Measurements from ENCODE around the gene ZGPAT.

The ZGPAT gene

DNA sequence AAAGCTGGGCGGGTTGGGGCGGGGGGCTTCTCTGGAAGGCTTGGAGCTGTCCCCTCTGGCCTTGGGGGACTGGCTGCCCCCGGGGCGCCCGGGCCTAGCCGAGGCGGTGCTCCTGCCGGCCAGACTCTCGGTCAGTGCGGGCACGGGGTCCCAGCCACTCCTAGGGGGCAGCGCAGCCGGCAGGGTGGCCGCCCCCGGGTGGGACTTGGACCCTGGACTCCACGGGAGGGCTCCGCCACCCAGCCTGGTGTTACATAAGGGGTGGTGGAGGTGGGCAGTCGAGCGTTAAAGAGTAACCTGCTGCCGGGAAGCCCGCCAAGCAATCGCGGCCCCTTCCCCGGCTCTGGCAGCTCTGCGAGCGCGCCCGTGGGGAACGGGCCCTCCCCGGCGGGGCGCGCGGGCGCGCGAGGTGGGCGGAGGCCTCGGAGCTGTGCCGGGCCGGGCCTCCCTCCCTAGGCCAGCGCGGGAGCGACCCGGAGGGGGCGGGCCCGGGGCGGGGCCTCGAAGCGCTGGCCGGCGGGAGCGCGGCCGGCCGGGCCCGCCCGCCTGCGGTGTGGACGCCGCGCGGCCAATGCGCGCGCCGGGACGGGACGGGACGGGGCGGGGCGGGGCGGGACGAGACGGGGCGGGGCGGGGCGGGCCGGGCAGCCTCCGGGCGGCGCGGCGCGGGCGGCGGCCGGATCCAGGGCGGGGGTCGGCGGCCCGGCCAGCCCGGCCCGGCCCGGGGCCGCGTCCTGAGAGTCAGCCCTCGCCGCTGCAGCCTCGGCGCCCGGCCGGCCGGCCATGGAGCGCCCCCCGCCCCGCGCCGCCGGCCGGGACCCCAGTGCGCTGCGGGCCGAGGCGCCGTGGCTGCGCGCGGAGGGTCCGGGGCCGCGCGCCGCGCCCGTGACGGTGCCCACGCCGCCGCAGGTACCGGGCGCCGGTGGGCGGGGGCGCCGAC is 31.6 kb downstream of the ZGPAT start, which contains the start of gene SLC2A4RG:
TSS of gene SLC2A4RG (plus strand) at position 647 of the 940 bp plus-strand sequence. CDS start at position 784, 137 bp downstream.
- TF ChIP-seq EZH2phosphoT487 (IDR thresholded peaks at IDR 0.05; ENCODE audit: low read depth), result no peak
- no peaks in the 10 kb centered on the region for H3K9me3 ChIP-seq (ENCODE audit: insufficient read depth, low read length)
- H4K20me1 ChIP-seq (ENCODE audit: insufficient read depth, low read length), result no peaks in the 10 kb centered on the region
- H3K4me1 ChIP-seq (ENCODE audit: low read length), result peaks cover 36% of the 10 kb centered on the region
- no peaks in the 10 kb centered on the region for H3K79me2 ChIP-seq (ENCODE audit: low read length)
- no peaks in the 10 kb centered on the region for H3K27me3 ChIP-seq (ENCODE audit: low read depth, low read length)
- H3K27ac ChIP-seq (ENCODE audit: low read length), result peak within 1 kb of the TSS; percentile 45
- H3K4me3 ChIP-seq (ENCODE audit: low read length), result peak within 1 kb of the TSS; percentile 89
- peak within 1 kb of the TSS; percentile 91 for H3K4me2 ChIP-seq (ENCODE audit: low read length)
- peak within 1 kb of the TSS; percentile 76 for H3K9ac ChIP-seq (ENCODE audit: low read length)
- H2AFZ ChIP-seq (ENCODE audit: low read depth, low read length), result no peak within 1 kb of the TSS
- peaks cover 17% of the 10 kb centered on the region for H3K36me3 ChIP-seq (replicated peaks; ENCODE audit: low read depth, low read length)

DNA sequence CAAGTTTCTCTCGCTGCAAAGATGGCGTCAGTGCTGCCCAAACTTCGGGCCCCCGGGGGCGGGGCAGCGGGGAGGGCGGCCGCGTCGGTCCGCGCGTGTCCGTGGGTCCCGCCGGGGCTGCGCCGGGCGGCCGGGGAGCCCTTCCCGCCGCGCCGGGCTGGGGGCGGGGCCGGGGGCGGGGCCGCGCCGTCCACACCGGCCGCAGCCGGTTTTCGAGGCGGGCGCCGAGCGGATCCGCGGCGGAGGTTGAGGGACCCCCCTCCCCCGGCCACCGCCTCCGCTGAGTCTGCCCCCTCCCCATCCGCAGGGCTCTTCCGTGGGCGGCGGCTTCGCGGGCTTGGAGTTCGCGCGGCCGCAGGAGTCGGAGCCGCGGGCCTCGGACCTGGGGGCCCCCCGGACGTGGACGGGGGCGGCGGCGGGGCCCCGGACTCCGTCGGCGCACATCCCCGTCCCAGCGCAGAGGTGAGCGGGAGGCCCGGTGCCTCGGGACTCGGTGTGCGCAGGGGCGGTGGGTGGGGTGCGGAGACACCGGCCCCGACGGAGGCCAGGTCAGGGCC is 32.3 kb downstream of the ZGPAT start:
- Histone ChIP-seq H3K9me3 (ENCODE audit: insufficient read depth, low read length) (no peaks in the 10 kb centered on the region), H3K27ac (ENCODE audit: low read length) (peak overlapping the region; percentile 20), H3K4me1 (ENCODE audit: low read length) (peaks cover 36% of the 10 kb centered on the region), H4K20me1 (ENCODE audit: insufficient read depth, low read length) (no peaks in the 10 kb centered on the region), H3K27me3 (ENCODE audit: low read depth, low read length) (no peaks in the 10 kb centered on the region), H2AFZ (ENCODE audit: low read depth, low read length) (no peak overlapping the region), H3K79me2 (ENCODE audit: low read length) (no peaks in the 10 kb centered on the region), H3K4me2 (ENCODE audit: low read length) (peak overlapping the region; percentile 84), H3K9ac (ENCODE audit: low read length) (peak overlapping the region; percentile 70), H3K4me3 (ENCODE audit: low read length) (peak overlapping the region; percentile 89), H3K36me3 (replicated peaks; ENCODE audit: low read depth, low read length) (peaks cover 17% of the 10 kb centered on the region)
- TF ChIP-seq EZH2phosphoT487 (IDR thresholded peaks at IDR 0.05; ENCODE audit: low read depth), result no peak
- TF ChIP-seq, protein P1, sequence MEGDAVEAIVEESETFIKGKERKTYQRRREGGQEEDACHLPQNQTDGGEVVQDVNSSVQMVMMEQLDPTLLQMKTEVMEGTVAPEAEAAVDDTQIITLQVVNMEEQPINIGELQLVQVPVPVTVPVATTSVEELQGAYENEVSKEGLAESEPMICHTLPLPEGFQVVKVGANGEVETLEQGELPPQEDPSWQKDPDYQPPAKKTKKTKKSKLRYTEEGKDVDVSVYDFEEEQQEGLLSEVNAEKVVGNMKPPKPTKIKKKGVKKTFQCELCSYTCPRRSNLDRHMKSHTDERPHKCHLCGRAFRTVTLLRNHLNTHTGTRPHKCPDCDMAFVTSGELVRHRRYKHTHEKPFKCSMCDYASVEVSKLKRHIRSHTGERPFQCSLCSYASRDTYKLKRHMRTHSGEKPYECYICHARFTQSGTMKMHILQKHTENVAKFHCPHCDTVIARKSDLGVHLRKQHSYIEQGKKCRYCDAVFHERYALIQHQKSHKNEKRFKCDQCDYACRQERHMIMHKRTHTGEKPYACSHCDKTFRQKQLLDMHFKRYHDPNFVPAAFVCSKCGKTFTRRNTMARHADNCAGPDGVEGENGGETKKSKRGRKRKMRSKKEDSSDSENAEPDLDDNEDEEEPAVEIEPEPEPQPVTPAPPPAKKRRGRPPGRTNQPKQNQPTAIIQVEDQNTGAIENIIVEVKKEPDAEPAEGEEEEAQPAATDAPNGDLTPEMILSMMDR (IDR thresholded peaks at IDR 0.05; ENCODE audit: low read depth, low read length), result no peak

DNA sequence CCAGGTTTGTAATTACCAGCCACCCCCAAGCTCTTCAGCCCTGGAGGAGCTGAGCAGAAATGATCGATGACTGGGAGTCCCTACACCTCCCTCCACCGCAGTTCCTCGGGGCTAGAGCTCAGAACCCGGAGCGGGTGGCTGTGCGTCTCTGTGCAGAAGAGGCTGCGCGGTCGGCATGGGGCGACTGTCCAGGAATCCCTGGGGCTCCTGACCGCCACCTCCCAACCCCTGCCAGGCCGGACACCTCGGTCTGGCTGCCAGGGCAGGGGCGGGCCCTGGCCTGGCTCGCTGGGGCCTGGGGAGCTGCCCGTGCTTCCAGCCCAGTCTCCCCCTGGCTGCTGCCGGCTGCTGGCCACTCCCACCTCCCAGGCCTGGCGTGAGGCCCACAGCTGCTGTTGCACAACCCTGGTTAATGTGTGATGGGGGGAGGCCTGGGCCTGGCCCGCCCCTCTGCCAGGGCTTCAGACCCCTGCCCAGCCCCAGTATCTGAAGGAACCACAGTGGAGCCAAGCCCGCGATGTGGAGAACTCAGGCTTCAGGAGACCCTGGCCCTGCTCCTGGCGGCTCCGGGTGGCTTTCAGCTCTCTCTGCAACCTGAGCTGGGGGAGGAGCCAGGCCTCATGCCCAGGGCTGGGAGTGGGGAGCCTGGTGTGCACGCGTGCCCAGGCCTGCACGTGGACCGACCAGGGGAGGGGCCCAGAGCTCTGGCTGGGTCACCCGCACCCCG is 33.0 kb downstream of the ZGPAT start:
- Histone ChIP-seq H3K27ac (ENCODE audit: low read length) (peak overlapping the region; percentile 20), H3K4me1 (ENCODE audit: low read length) (peaks cover 34% of the 10 kb centered on the region), H3K9ac (ENCODE audit: low read length) (peak overlapping the region; percentile 70), H2AFZ (ENCODE audit: low read depth, low read length) (no peak overlapping the region), H4K20me1 (ENCODE audit: insufficient read depth, low read length) (no peaks in the 10 kb centered on the region), H3K79me2 (ENCODE audit: low read length) (no peaks in the 10 kb centered on the region), H3K36me3 (replicated peaks; ENCODE audit: low read depth, low read length) (peaks cover 17% of the 10 kb centered on the region), H3K9me3 (ENCODE audit: insufficient read depth, low read length) (no peaks in the 10 kb centered on the region), H3K4me2 (ENCODE audit: low read length) (peak overlapping the region; percentile 84), H3K4me3 (ENCODE audit: low read length) (peak overlapping the region; percentile 89), H3K27me3 (ENCODE audit: low read depth, low read length) (no peaks in the 10 kb centered on the region)
- no peak for TF ChIP-seq EZH2phosphoT487 (IDR thresholded peaks at IDR 0.05; ENCODE audit: low read depth)
- TF ChIP-seq, protein P1 (IDR thresholded peaks at IDR 0.05; ENCODE audit: low read depth, low read length), result no peak

DNA sequence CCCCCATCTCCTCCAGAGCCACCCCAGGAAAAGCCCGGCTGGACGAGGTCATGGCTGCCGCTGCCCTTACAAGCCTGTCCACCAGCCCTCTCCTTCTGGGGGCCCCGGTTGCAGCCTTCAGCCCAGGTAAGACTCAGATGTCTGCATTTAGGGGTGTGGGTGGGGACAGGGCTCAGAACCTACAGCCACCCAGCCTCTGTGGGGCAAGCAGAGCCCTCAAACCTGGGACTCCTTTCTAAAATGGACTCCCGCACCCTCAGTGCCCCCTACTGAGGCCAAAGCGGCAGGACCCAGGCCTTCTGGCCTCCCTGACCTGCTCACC is 33.5 kb downstream of the ZGPAT start:
- TF ChIP-seq, protein P1 (IDR thresholded peaks at IDR 0.05; ENCODE audit: low read depth, low read length), result no peak

More for the DNA sequence above, 33.5 kb downstream of the ZGPAT start:
- H3K79me2 ChIP-seq (ENCODE audit: low read length), result no peaks in the 10 kb centered on the region
- no peaks in the 10 kb centered on the region for H3K27me3 ChIP-seq (ENCODE audit: low read depth, low read length)
- H3K9me3 ChIP-seq (ENCODE audit: insufficient read depth, low read length), result no peaks in the 10 kb centered on the region
- H3K4me2 ChIP-seq (ENCODE audit: low read length), result peak overlapping the region; percentile 84
- H3K27ac ChIP-seq (ENCODE audit: low read length), result no peak overlapping the region
- peaks cover 29% of the 10 kb centered on the region for H3K4me1 ChIP-seq (ENCODE audit: low read length)
- peak overlapping the region; percentile 89; the same call in 1 of the 2 replicates for H3K4me3 ChIP-seq (ENCODE audit: low read length)
- H3K36me3 ChIP-seq (replicated peaks; ENCODE audit: low read depth, low read length), result peaks cover 15% of the 10 kb centered on the region
- H4K20me1 ChIP-seq (ENCODE audit: insufficient read depth, low read length), result no peaks in the 10 kb centered on the region
- H2AFZ ChIP-seq (ENCODE audit: low read depth, low read length), result no peak overlapping the region
- no peak overlapping the region for H3K9ac ChIP-seq (ENCODE audit: low read length)
